ENCODE results near the gene IGFL1. TPM values are rescaled to one million over a fixed set of nuclear protein-coding genes. Genes with fewer than 3 reads are reported as not detected.

The IGFL1 gene
- total and polyA plus RNA-seq, 2 donors (not counting 1 experiment from before 2014, with no cell fraction given), result 0.15 TPM; not detected in 1

- no peak for ATAC-seq (ENCODE audit: low read depth)
- intact Hi-C loops (cut with micrococcal nuclease), result no loop called here
- no peak for TF ChIP-seq EZH2 (IDR thresholded peaks at IDR 0.05; ENCODE audit: borderline replicate concordance, insufficient read depth, low read depth, low read length, poor library complexity, severe bottlenecking)
- TF ChIP-seq CTCF (IDR thresholded peaks at IDR 0.05), result no peak
- peaks cover 3% of the 10 kb centered on the region in 2 donors for H3K4me1 ChIP-seq (ENCODE audit: control insufficient read depth in 2 of 2, insufficient read depth in 2 of 2, low read length in 2 of 2)
- no peak overlapping the region for H3K4me3 ChIP-seq (ENCODE audit: control extremely low read depth in 1 of 5, extremely low read depth in 1 of 5, insufficient read depth in 1 of 5, low read depth in 2 of 5, low read length in 4 of 5)
- H3K27me3 ChIP-seq (replicated peaks in 1 of 4; ENCODE audit: control extremely low read depth in 1 of 4, control insufficient read depth in 3 of 4, insufficient read depth in 4 of 4, low read length in 3 of 4), result peaks cover 0 to 22% (median 7%) of the 10 kb centered on the region in 4 experiments
- 76% methylated on average over 3 of the region's 8 CpGs for WGBS (ENCODE audit: insufficient coverage)
- H4K20me1 ChIP-seq (ENCODE audit: control insufficient read depth, insufficient read depth, low read length, poor library complexity, severe bottlenecking), result no peaks in the 10 kb centered on the region
- H3K27ac ChIP-seq (ENCODE audit: low read length in 2 of 2), result no peak overlapping the region
- no peaks in the 10 kb centered on the region for H3K9me3 ChIP-seq (ENCODE audit: control extremely low read depth in 1 of 3, control insufficient read depth in 2 of 3, insufficient read depth in 1 of 3, low read length in 2 of 3)
- Mint-ChIP-seq H3K4me3 (no peak overlapping the region), H3K4me1 (peaks cover 8% of the 10 kb centered on the region), H3K27me3 (peaks cover 52% of the 10 kb centered on the region), H3K9me3 (ENCODE audit: insufficient read depth) (no peaks in the 10 kb centered on the region), H3K27ac (no peak overlapping the region)
- no peak overlapping the region for H3K9ac ChIP-seq (ENCODE audit: low read length)
- H3K79me2 ChIP-seq (ENCODE audit: control insufficient read depth, insufficient read depth, low read length), result no peaks in the 10 kb centered on the region
- no peak for DNase-seq
- H3K36me3 ChIP-seq (replicated peaks in 1 of 2; ENCODE audit: control extremely low read depth in 1 of 2, control insufficient read depth in 1 of 2, extremely low read depth in 1 of 2, insufficient read depth in 2 of 2, low read length in 1 of 2), result no peaks in the 10 kb centered on the region
- no peak overlapping the region for H2AFZ ChIP-seq (ENCODE audit: insufficient read depth, low read depth, low read length, poor library complexity, severe bottlenecking)
- no peak overlapping the region for H3K4me2 ChIP-seq (replicated peaks; ENCODE audit: low read depth, low read length, poor library complexity, severe bottlenecking)
- ChIA-PET POLR2A (no interaction called here), CTCF (interaction anchor here (1.1 to 2.3 kb wide), 3 partner anchors 108 to 162 kb away, joined by 3 to 36 read pairs (median 7); no protein-coding TSS in a partner anchor)
Measured at GRCh38 chr19:46189971-46190888, 39.3 kb upstream of the IGFL1 start.

GRCh38 chr19:46191356-46191755, 38.2 kb upstream of the IGFL1 start:
- no peak overlapping the region for H2AFZ ChIP-seq (ENCODE audit: insufficient read depth, low read depth, low read length, poor library complexity, severe bottlenecking)
- H4K20me1 ChIP-seq (ENCODE audit: control insufficient read depth, insufficient read depth, low read length, poor library complexity, severe bottlenecking), result no peaks in the 10 kb centered on the region
- TF ChIP-seq EZH2 (IDR thresholded peaks at IDR 0.05; ENCODE audit: borderline replicate concordance, insufficient read depth, low read depth, low read length, poor library complexity, severe bottlenecking) (no peak), CTCF (IDR thresholded peaks at IDR 0.05) (no peak)
- H3K4me3 ChIP-seq (ENCODE audit: control extremely low read depth in 1 of 5, extremely low read depth in 1 of 5, insufficient read depth in 1 of 5, low read depth in 2 of 5, low read length in 4 of 5), result no peak overlapping the region
- POLR2A ChIA-PET, result no interaction called here
- intact Hi-C loops (cut with micrococcal nuclease), result no loop called here
- H3K27me3 ChIP-seq (replicated peaks in 1 of 4; ENCODE audit: control extremely low read depth in 1 of 4, control insufficient read depth in 3 of 4, insufficient read depth in 4 of 4, low read length in 3 of 4), result peaks cover 0 to 23% (median 7%) of the 10 kb centered on the region in 4 experiments
- DNase-seq, result no peak
- 60% methylated on average over 1 of the region's 4 CpGs for WGBS (ENCODE audit: insufficient coverage)
- Mint-ChIP-seq H3K4me1 (peaks cover 3% of the 10 kb centered on the region), H3K9me3 (ENCODE audit: insufficient read depth) (no peaks in the 10 kb centered on the region), H3K27ac (no peak overlapping the region), H3K27me3 (peaks cover 55% of the 10 kb centered on the region), H3K4me3 (no peak overlapping the region)
- no peaks in the 10 kb centered on the region for H3K79me2 ChIP-seq (ENCODE audit: control insufficient read depth, insufficient read depth, low read length)
- ATAC-seq (ENCODE audit: low read depth), result no peak
- H3K9ac ChIP-seq (ENCODE audit: low read length), result no peak overlapping the region
- H3K4me2 ChIP-seq (replicated peaks; ENCODE audit: low read depth, low read length, poor library complexity, severe bottlenecking), result no peak overlapping the region
- H3K4me1 ChIP-seq (ENCODE audit: control insufficient read depth in 2 of 2, insufficient read depth in 2 of 2, low read length in 2 of 2), result no peaks in the 10 kb centered on the region
- CTCF ChIA-PET, result interaction anchor here (0.8 to 1.6 kb wide), 5 partner anchors 9 to 163 kb away, joined by 3 to 6 read pairs (median 5); no protein-coding TSS in a partner anchor
- H3K27ac ChIP-seq (ENCODE audit: low read length in 2 of 2), result no peak overlapping the region
- H3K36me3 ChIP-seq (replicated peaks in 1 of 2; ENCODE audit: control extremely low read depth in 1 of 2, control insufficient read depth in 1 of 2, extremely low read depth in 1 of 2, insufficient read depth in 2 of 2, low read length in 1 of 2), result no peaks in the 10 kb centered on the region
- no peaks in the 10 kb centered on the region for H3K9me3 ChIP-seq (ENCODE audit: control extremely low read depth in 1 of 3, control insufficient read depth in 2 of 3, insufficient read depth in 1 of 3, low read length in 2 of 3)

Data from B cell (primary cell).